ENCODE measurements around the gene AUTS2.

Gene AUTS2

DNA sequence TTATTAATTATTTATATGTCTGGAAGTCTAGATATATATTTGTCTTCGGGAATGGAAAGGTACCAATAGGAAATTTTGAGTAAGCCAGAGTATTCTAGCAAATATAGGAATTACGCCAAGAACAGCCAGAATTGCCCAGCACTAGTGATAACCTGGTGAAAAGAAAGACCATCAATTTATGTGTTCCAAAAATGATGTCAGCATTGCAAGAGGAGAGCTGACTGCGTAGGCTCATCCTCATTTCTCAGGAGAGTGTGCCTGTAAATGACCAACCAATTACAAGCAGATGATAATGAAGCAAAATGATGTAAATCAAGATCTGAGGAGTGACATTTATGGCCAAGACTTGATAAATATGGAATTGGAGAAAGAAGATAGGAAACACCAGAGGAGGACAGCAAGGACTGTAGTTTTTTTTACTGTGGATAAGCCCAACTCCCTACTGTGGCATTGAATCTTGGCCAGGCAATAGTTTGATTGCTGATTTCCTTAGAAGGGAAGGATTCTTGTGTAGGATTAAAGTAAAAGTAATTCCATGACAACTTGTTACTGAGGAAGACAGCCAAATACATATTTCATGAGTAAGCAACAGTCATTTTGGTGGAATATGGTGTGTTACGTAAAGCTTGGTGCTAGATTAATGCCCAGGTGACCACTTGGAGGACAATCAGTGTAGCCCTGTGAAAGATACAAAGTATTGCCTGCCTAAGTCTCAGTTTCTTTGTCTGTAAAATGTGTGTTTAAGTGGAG, 590.8 kb downstream of the AUTS2 start:
- no peak for DNase-seq (ENCODE audit: low read depth)

DNA sequence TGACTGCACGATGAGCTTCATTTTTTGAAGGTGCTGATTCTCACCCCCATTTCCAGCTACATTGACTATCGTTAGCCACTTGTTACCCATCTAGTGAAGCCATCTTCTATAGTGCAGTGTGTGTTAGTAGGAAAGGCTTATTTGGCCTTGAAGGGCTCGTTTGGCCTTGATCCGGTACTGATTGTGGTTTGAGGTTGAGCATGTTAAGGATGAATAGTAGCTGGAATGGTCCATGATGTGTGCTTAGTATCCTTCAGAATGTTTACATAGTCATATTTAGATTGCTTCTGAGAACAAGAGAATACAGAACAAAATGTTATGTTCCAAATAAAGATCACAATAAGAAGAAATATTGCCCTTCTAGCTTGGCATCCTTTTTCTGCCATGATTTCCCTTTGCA, 591.5 kb downstream of the AUTS2 start:
- DNase-seq (ENCODE audit: low read depth), result no peak

DNA sequence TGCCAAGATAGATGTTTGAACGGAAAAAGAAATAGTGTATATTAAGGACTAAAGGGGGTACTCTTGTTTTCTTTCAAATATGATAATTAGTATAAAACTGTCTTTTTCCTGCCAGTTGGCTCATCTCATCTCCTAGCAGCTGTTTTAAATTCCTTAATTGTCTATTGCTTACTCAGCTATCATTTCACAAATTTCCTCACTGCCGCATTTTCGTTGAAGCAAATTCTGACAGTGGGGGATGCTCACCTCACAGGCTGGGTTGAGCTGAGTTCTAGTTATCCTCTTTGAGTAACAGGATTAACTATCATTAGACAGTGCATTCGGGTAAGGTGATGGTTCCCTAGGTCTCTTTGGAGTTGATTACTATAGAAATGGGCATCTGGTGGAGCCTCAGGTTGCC, 592.0 kb downstream of the AUTS2 start:
- DNase-seq (ENCODE audit: low read depth), result no peak

DNA sequence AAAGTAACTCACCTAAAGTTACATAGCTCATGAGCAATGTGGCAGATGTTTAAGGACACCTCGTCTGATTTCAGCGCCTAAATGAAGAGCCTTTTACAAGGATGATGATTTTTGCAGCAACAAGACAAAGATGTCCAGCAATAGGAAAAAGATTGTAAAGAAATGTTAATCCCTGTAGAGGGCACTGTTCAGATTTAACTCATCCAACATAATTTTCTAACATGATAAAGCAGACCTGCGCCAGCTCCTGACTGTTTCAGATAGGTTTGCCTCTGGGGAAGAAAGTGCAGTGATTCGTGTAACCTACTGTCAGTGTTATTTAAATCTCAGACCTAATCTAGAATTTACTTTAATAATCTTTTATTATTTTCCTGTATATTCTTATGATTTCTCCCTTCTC, 595.2 kb downstream of the AUTS2 start:
- DNase-seq (ENCODE audit: low read depth), result no peak

- DNase-seq (ENCODE audit: low read depth), result no peak
Measured at GRCh38 chr7:70208236-70209063, 610.2 kb downstream of the AUTS2 start.

- no peak for DNase-seq (ENCODE audit: low read depth)
Measured at GRCh38 chr7:70210200-70210935, 612.1 kb downstream of the AUTS2 start.

DNA sequence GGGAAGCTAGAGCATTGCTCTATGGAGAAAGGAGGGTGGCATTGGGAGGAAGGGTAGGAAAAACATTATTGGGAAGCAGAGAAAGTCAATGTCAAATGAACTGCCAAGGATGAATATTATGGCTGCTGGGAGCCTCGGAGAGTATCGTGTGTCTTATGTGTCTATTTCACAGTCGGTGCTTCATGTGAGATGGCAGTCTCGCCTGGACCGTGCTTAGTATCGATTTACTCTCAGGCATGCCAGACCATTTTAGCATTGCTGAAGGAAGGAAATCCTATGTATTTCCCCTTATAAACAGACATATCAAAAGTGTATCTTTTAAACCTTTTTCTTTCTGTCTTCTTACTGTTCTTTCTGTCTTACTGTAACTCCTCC, 612.6 kb downstream of the AUTS2 start:
- no peak for DNase-seq (ENCODE audit: low read depth)

GRCh38 chr7:70212281-70212680, 614.0 kb downstream of the AUTS2 start:
- no peak for DNase-seq (ENCODE audit: low read depth)

DNA sequence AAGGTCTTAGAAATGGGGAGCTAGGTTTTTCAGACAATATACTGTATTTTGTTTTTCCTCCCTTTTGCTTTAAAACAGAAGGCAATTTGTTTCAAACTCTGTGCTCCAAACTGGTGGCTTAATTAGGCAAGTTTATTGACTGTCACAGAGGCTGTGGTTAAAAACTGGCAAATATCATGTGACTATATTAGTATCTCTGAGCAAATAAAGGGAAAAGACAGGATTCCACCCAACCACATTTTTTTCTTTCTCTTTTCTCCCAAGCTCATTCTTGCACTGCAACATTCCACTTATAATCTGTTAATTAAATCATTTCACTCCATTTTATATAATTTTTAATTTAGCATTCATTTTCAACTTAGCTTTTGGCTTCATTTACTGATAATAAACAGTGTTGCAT, 615.8 kb downstream of the AUTS2 start:
- no peak for DNase-seq (ENCODE audit: low read depth)

DNA sequence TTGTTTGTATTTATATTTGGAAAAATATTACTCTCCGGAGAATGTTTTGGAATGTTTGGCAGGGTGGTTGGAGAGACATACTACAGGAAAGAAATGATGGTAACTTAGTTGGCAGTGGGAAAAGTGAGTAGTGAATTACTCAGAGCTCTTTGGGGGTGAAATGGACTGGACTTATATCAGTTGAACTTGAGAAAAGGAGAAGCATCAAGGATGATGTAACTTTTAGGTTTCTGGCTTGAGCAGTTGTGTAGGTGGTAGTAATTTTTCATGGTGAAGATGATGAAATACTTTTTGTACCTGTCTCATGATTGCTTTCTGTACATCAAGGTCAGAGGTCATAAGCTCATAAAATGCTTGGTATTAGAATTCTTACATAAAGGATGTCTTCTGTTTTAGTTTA, 617.2 kb downstream of the AUTS2 start:
- DNase-seq (ENCODE audit: low read depth), result peak; percentile 28

DNA sequence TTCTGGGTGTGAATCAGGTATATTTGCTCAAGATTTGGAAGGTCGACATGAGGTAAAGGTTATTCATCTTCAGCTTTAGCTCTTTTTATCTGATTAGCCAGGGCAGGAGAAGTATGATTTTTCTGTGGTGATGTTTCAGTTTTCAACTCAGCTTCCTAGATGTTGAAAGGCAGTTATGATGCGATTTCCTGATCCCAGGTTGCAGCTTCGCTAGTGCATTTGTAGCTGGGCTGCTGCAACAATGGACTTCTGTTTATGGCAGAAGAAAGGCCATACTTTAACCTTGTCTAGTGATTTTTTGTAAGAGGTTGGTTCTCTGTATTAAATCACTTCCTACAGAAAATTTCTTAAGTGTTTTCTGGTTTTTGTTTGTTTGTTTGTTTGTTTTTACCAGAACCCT, 619.3 kb downstream of the AUTS2 start:
- no peak for DNase-seq (ENCODE audit: low read depth)

DNA sequence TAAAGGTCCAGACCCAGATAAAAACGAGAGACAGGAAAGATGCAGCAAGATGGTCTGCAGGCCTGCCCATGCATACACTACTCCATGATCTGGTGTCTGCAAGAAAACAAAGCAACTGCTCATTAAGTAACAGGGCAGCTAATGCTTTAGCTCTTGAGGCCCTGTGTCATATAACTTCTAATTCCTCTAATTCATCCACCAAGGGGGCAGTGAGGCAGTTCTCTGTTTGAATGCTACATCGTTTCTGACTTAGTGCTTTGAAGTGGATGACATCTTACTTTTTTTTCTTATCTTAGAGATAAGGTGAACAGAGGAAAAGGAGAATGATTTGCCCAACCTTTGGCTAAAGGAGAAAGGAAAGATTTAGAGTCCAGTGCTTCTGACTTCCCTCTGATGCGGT, 619.7 kb downstream of the AUTS2 start:
- DNase-seq (ENCODE audit: low read depth), result no peak

DNA sequence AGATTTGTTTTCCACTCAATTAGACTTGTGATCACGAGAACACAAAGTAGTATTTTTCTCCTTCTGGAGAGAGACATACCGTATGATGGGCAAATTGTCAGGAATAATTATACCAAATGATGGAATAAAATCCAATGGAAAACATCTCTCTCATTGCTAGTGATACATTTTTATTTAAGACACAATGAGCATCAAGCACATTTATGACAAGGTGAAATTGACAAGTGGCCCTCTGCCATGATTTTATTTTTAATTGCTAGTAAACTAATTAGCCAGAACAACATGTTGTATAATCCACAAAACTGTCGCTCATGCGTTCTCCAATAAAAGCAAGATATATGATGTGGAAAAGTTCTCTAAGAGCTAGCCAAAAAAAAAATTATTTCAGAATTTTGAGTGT, 620.8 kb downstream of the AUTS2 start:
- no peak for DNase-seq (ENCODE audit: low read depth)

GRCh38 chr7:70229242-70229641, 631.0 kb downstream of the AUTS2 start:
- no peak for DNase-seq (ENCODE audit: low read depth)

DNA sequence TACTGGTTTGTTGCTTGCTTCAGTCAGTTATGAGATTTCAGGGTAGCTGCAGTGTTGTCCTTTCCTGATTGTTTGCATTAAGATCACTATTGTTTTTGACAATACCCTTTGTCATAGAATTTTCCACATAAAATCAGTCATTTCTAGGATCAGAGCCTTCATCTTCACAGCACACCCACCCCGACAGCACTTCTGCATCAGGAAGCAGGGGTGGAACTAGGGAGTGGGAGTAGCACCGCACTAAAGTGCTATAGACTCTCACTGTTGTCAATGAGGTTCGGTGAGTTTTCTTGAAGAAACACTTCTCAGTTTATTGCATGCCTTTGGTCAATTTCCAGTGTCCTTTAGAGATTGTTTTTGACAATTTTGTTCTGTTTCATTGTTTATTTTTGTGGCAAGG, 632.5 kb downstream of the AUTS2 start:
- DNase-seq (ENCODE audit: low read depth), result no peak

GRCh38 chr7:70233776-70234175, 635.5 kb downstream of the AUTS2 start:
- no peak for DNase-seq (ENCODE audit: low read depth)

GRCh38 chr7:70237256-70237655, 639.0 kb downstream of the AUTS2 start:
- DNase-seq (ENCODE audit: low read depth), result no peak

GRCh38 chr7:70237831-70238575, 639.7 kb downstream of the AUTS2 start:
- DNase-seq (ENCODE audit: low read depth), result no peak

- DNase-seq (ENCODE audit: low read depth), result no peak
Measured at GRCh38 chr7:70239918-70240317, 641.6 kb downstream of the AUTS2 start.

DNA sequence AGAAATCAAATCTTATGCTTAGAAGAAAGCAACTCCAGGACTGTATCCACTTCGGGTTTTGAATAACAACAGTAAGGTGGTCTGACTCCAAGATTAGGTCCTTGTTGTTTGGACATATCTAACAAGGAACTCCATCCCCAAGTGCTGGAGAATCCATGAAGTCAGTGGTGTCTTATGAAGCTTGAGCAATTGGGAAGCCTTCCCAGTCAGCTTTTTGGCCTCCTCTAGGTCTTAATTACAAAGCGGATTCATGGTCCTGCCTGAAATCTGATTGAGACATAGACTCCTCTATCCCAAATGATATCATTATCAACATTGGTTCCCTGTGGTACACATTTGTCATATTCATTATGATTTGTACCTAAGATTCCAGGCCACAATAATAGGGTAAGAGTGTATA, 642.6 kb downstream of the AUTS2 start:
- DNase-seq (ENCODE audit: low read depth), result no peak

DNA sequence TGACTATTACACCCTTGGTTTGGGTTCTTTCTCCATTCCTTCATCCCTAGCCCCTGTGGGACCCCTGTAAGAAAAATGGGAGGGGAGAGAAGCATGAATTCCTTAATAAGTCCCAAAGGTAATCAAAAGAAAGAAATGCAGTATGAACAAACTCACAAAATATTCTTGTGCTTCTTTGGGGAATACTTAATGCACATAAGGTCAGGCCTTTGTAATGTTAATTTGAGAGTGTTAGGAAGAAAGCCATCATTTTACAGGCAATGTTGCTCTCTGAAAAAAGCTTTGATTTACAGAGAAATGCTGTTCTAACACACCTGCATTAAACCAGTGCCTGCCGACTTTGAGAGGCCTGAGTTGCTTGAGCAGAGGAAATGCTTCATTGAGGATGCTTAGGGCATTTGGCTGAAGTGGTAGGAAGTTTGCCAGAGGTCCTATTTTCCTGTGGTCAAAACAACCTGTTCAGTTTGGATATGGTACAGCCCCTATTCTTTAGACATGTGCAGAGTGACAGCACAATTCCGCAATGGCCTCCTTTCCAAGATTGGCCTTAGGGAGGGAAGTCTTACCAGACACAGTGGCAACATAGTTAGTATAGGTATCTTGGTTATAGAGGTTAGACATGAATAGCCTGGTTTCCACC, 643.4 kb downstream of the AUTS2 start:
- no peak for DNase-seq (ENCODE audit: low read depth)

DNA sequence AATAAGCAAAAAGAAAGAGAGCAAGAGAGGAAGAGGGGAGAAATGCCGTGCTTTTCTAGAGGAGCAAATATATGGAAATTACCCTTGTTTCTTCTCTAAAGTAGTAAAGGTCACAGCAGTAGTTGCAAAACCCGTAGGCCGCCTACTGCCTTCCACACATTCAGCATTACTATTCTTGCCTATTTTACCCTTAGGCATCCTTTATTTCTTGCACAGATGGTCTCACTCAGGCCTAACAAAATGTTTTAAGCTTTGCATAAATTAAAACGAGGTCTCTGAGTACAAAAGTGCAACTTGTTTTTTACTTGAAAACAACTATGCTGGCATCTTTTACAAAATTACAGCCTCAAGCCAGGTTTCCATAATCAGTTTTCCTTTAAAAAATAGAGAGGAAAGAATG, 644.6 kb downstream of the AUTS2 start:
- DNase-seq (ENCODE audit: low read depth), result no peak

All from GM04504 (cell line).